Gastrocnemius medialis (tissue), 4 donors: Measurements from ENCODE around the gene NF2. TPM values are rescaled to one million over a fixed set of nuclear protein-coding genes. Genes with fewer than 3 reads are reported as not detected.

Experiments used
- ATAC-seq, 2 donors: fragments of 150-250 bp; one replicate each; pipeline ENCODE4 v1.9.1; 2016
- DNase-seq, 2 donors: peaks; one replicate each; pipeline ENCODE4 v3.0.0-alpha.2; 2019
- H3K27ac ChIP-seq, 4 donors: fragments of 200-600 bp; sonication (generic); 1 replicate in 1 of 4; 2 replicates in 3 of 4; pipeline ENCODE4 v1.5.1; 2016 to 2018; ENCODE audit warnings: mild to moderate bottlenecking in 2 of 4, moderate library complexity in 1 of 4
- H3K27me3 ChIP-seq, 3 donors: fragments of 200-600 bp; sonication (generic) in 2 of 3; 1 replicate in 1 of 3; 2 replicates in 2 of 3; pipeline versions ENCODE4 v1.5.1 to v1.6.0; 2016 to 2019; ENCODE audit warnings: mild to moderate bottlenecking in 1 of 3, moderate library complexity in 1 of 3
- H3K36me3 ChIP-seq, 2 donors: fragments of 200-600 bp; sonication (generic) in 1 of 2; one replicate each; pipeline ENCODE4 v1.5.1; 2017 to 2018
- H3K4me1 ChIP-seq, 2 donors: fragments of 200-600 bp; sonication (generic) in 1 of 2; one replicate each; pipeline ENCODE4 v1.5.1; 2016 to 2017; ENCODE audit warnings: mild to moderate bottlenecking in 2 of 2
- H3K4me3 ChIP-seq, 4 donors: fragments of 200-600 bp; sonication (generic) in 3 of 4; 1 replicate in 1 of 4; 2 replicates in 3 of 4; pipeline ENCODE4 v1.5.1; 2016 to 2019; ENCODE audit warnings: mild to moderate bottlenecking in 2 of 4
- H3K9me3 ChIP-seq, 3 donors: fragments of 200-600 bp; sonication (generic) in 2 of 3; 1 replicate in 1 of 3; 2 replicates in 2 of 3; pipeline ENCODE4 v1.5.1; 2016 to 2019
- POLR2A ChIP-seq, 2 donors: fragments of 450-650 bp; IDR thresholded peaks; one replicate each; pipeline ENCODE4 v1.6.1; 2017; ENCODE audit warnings: antibody characterized with exemption in 2 of 2, mild to moderate bottlenecking in 2 of 2, moderate library complexity in 2 of 2
- in situ Hi-C, 4 donors: fragments of 200-750 bp; cut with MboI; loops; one replicate each; pipeline versions ENCODE4 v1.15.0 to v1.8.0; 2017; ENCODE audit warnings: low sequenced_read_pairs in 4 of 4
- intact Hi-C: fragments of 100-400 bp; cut with DNase I; formaldehyde crosslinking; loops from one replicate; pipeline ENCODE4 v1.15.1; 2023; ENCODE audit warnings: low total_unique reads
- total RNA-seq, 4 donors: library from RNA; depleted of rRNA; stranded (reverse); fragments of >200 nt; gene quantifications; one replicate each; pipeline versions ENCODE4 v1.1.0 to v1.2.3, GENCODE V29; 2016
- TF ChIP-seq, protein P1 (sequence below), 5 experiments: fragments of 450-650 bp in 3 of 5; fragments of 200-600 bp in 2 of 5; sonication (generic) in 2 of 5; IDR thresholded peaks in 4 of 5; conservative IDR thresholded peaks in 1 of 5; 1 replicate in 4 of 5; 2 replicates in 1 of 5; pipeline ENCODE4 v1.5.1; 2016 to 2019; ENCODE audit warnings: antibody characterized with exemption in 5 of 5, mild to moderate bottlenecking in 3 of 5, moderate library complexity in 3 of 5

The NF2 gene
- total RNA-seq, 4 donors from 2014 or later: 34.7 to 66.3 (median 48.2) TPM

DNA sequence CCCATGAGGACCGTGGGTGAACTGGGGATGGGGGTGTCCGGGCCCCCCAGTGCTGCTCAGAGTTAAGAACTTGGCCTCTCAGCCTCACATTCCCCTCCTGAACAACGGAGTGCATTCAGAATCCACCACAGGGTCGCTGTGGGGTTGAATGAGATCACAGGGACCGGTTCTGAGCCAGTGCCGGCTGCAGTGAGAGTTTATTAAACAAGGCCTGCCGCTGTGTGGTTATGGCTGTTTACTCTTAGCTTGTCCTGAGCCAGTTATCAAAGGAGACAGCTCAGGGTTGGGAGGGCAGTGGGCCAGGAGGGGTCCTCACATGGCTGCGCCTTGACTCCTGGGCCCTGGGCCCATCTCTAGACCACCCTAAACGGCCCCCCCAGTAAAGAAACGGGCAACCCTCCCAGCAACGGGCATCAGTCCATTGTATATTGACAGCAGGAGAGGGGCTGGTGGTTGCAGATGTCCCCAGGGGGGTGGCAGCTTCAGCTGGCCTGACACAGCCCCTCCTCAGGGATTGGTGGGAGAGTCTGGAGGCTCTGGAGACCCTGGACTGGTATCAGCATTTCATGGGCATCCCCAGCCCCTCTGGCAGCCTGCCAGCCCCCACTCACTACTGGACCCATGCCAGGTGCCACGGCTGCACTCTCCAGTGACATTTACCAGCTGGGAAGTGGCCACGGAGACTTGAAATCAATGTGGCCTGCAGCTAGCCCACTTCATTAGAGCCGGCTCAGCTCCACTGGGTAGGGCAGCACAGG is 101.3 kb downstream of the NF2 start:
- no peaks in the 10 kb centered on the region for H3K36me3 ChIP-seq
- no peak for TF ChIP-seq POLR2A (IDR thresholded peaks at IDR 0.05)
- TF ChIP-seq, protein P1, sequence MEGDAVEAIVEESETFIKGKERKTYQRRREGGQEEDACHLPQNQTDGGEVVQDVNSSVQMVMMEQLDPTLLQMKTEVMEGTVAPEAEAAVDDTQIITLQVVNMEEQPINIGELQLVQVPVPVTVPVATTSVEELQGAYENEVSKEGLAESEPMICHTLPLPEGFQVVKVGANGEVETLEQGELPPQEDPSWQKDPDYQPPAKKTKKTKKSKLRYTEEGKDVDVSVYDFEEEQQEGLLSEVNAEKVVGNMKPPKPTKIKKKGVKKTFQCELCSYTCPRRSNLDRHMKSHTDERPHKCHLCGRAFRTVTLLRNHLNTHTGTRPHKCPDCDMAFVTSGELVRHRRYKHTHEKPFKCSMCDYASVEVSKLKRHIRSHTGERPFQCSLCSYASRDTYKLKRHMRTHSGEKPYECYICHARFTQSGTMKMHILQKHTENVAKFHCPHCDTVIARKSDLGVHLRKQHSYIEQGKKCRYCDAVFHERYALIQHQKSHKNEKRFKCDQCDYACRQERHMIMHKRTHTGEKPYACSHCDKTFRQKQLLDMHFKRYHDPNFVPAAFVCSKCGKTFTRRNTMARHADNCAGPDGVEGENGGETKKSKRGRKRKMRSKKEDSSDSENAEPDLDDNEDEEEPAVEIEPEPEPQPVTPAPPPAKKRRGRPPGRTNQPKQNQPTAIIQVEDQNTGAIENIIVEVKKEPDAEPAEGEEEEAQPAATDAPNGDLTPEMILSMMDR (IDR thresholded peaks at IDR 0.05 in 4 of 5, conservative IDR thresholded peaks at IDR 0.05 in 1 of 5): no peak
- intact Hi-C loops: no loop called here
- in situ Hi-C loops: no loop called here
- no peak overlapping the region for H3K27ac ChIP-seq
- H3K9me3 ChIP-seq: no peaks in the 10 kb centered on the region
- no peak for ATAC-seq
- peaks cover 14 to 15% of the 10 kb centered on the region in 2 donors for H3K4me1 ChIP-seq
- H3K4me3 ChIP-seq: no peak overlapping the region
- H3K27me3 ChIP-seq: no peaks in the 10 kb centered on the region
- no peak for DNase-seq

DNA sequence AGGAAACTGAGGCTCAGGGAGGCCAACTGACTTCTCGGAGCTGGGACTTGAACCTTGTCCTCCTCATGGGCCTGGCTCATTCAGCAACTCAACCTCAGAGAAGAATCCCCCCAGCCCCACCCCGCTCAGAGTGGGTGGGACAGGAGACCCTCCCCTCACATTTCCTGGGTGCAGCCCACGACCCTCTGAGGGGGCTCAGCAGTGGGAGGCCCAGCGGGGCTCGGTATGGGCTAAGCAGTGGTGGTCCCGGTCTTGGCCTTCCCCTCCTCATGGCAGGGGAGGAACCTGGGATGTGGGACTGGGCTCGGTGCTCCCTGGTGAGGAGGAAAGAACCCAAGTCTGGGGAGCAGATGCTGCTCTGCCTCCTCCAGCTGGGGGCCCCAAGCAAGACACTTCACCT is 102.2 kb downstream of the NF2 start:
- in situ Hi-C loops (no loop called here), intact Hi-C loops (no loop called here)
- Histone ChIP-seq H3K4me1 (peaks cover 16 to 18% of the 10 kb centered on the region in 2 donors), H3K27ac (no peak overlapping the region), H3K9me3 (no peaks in the 10 kb centered on the region), H3K27me3 (no peaks in the 10 kb centered on the region), H3K4me3 (no peak overlapping the region), H3K36me3 (no peaks in the 10 kb centered on the region)
- DNase-seq (no peak), ATAC-seq (no peak)
- TF ChIP-seq, protein P1 (IDR thresholded peaks at IDR 0.05 in 4 of 5, conservative IDR thresholded peaks at IDR 0.05 in 1 of 5): no peak
- no peak for TF ChIP-seq POLR2A (IDR thresholded peaks at IDR 0.05)

DNA sequence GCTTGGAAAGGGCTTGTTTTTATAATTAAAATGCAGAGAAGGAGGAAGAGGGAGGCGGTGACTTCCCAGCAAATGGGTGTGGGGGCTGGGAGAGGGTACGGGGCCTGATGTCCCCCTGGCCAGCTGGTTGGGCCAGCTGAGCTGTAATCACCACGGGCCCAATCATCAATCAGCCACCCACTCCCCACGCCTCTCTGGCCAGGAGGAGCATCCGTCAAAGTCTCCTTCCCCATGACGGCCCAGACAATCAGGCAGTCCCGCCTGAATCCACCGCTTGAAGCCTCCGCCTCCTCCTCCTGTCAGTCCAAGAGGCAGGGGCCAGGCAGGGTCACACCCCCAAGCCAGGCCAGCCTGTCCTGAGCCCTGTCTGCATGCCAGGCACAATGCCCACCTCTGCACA is 103.1 kb downstream of the NF2 start:
- no peak for ATAC-seq
- Histone ChIP-seq H3K9me3 (no peaks in the 10 kb centered on the region), H3K27ac (no peak overlapping the region), H3K4me3 (no peak overlapping the region), H3K27me3 (no peaks in the 10 kb centered on the region), H3K36me3 (no peaks in the 10 kb centered on the region), H3K4me1 (peaks cover 19 to 23% of the 10 kb centered on the region in 2 donors)
- no peak for DNase-seq
- intact Hi-C loops (no loop called here), in situ Hi-C loops (no loop called here)
- TF ChIP-seq, protein P1 (IDR thresholded peaks at IDR 0.05 in 4 of 5, conservative IDR thresholded peaks at IDR 0.05 in 1 of 5): no peak
- TF ChIP-seq POLR2A (IDR thresholded peaks at IDR 0.05): no peak

DNA sequence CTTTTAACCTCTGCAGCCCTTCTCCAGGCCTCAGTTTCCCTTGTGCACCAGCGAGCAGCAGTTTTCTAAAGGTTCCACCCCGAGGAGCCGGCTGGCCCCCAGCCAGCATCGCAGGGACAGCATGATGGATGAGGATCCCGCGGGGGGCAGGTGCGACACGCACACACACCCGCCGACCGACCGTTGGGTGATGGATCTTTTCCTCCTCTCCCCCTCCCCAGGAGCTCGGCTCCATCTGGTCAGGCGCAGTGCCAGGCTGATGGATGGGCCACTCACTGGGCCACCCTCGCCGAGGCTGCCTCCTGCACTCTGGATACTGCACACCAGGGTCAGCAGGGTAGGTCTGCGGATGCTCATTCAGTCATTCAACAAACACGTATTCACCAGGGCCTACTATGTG is 103.6 kb downstream of the NF2 start:
- H3K4me1 ChIP-seq: peaks cover 19 to 23% of the 10 kb centered on the region in 2 donors
- DNase-seq (no peak), ATAC-seq (no peak)
- no peaks in the 10 kb centered on the region for H3K9me3 ChIP-seq
- no peaks in the 10 kb centered on the region for H3K27me3 ChIP-seq
- intact Hi-C loops (no loop called here), in situ Hi-C loops (no loop called here)
- TF ChIP-seq, protein P1 (IDR thresholded peaks at IDR 0.05 in 4 of 5, conservative IDR thresholded peaks at IDR 0.05 in 1 of 5): no peak
- TF ChIP-seq POLR2A (IDR thresholded peaks at IDR 0.05): no peak
- H3K27ac ChIP-seq: no peak overlapping the region
- H3K36me3 ChIP-seq: no peaks in the 10 kb centered on the region
- no peak overlapping the region for H3K4me3 ChIP-seq
